Limb (tissue), 2 donors: ENCODE measurements around the gene BTBD1.

Experiments used
- DNase-seq, 2 donors: peaks; one replicate each; pipeline ENCODE4 v3.0.0-alpha.2; 2016; ENCODE audit errors: extremely low spot score in 2 of 2

BTBD1 gene

DNA sequence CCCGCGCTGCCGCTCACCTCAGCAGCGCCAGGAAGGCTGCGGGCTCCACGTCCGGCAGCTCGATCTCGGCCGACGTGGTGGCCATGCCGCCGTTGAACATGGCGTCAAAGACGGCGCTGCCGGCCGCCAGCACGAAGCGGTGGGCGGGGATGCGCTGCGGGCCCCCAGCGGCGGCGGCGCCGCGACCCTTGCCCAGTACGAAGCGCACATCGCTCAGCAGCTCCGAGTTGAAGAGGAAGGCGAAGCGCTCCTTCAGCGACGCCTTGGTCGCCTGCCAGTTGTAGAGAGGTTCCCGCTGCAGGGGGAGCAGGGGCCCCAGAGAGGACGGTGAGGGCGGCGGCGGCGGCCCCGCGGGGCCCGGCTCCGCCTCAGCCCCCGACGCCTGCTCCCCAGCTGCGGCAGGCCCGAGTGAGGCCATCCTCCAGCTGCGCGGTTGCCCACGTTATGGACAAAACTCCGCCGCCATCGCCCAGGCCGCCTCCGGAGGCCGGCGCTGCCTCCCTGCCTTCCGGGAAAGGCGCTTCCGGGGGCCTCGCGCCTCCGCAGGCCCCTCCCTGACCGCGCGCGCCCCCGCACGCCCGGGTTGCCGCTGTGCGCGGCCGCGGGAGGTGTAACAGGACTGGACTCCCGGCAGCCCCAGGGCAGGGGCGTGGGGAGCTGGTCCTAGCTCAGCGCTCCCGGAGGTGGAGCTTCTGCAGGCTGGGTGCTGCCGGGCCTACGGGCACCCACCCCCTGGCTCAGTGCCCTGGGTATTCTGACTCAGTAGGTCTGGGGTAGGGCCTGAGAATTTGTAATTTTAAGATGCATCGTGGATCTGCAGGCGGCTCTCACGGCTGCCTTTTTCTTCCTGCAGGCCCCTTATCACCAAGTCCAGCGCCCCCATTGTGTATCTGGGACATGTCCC lies at the start of gene BTBD1:
BTBD1 (minus strand) TSS at position 519 of the 904 bp plus-strand sequence; CDS start at position 418, 101 bp downstream.
- peak; percentile 92 for DNase-seq

DNA sequence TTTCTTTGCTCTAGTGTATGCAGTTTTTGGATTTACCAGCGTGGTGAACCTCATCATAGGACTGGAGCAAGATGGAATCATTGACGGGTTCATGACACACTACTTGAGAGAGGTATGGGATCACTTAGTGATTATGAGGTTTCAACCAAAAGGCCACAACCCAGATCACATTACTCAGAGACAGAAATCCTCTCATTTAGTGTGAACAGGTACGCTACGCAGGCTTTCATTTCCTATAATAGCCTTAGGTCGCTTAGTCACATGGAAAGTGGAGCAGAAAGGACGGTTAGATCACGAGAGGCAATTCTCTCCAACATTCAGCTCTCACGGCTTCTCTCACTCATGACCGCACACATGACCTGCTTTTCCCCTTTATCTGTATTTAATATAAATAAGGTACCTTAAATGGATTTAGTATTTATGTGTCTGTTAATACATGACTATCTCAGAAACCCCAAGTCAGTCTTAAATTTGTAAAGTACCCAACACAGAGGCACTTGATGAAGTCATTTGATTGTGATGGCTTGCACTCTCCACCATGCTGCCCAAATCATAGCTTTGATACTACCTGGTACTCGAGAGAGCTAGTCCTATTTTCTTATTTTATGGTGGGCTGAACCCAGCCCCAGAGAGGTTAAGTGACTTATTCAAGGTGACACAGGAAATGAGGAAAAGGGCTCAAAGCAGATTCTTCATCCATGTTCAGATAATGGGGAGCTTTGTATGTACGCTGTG lies 48.9 kb upstream of the BTBD1 start:
- no peak for DNase-seq

DNA sequence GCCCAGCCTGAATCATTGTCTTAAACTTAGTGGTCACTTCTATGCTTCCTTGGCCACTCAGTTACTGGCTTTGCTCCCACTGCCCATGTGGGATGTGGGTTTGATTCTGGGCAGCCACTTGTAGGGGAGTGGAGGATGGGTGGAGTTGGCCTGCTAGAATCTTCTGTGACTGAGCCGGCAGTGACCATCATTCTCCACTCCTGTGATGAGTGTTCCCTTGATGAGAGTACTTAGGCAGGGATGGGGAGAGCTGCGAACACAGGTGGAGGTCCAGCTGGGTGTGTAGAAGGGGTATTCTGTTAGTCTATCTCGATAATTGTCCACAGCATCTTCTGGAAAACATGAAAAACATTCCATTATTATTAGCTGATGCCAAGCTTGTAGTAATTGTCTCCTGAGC lies 48.4 kb upstream of the BTBD1 start:
- DNase-seq, result no peak

DNA sequence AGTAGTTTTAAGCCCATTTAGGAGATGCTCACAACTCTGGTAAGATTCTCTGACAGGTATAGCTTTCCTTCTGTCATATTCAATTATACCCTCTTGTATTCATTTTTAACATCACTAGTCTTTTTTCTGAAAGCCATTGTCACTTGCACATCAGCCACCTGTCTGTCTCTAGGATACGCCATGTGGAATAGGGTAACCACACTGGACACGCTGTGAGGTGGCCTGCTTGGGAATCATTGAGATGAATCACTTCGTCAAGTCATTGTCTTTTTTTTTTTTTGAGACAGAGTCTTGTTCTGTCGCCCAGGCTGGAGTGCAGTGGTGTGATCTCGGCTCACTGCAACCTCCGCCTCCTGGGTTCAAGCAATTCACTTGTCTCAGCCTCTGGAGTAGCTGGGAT lies 47.8 kb upstream of the BTBD1 start:
- DNase-seq, result no peak

DNA sequence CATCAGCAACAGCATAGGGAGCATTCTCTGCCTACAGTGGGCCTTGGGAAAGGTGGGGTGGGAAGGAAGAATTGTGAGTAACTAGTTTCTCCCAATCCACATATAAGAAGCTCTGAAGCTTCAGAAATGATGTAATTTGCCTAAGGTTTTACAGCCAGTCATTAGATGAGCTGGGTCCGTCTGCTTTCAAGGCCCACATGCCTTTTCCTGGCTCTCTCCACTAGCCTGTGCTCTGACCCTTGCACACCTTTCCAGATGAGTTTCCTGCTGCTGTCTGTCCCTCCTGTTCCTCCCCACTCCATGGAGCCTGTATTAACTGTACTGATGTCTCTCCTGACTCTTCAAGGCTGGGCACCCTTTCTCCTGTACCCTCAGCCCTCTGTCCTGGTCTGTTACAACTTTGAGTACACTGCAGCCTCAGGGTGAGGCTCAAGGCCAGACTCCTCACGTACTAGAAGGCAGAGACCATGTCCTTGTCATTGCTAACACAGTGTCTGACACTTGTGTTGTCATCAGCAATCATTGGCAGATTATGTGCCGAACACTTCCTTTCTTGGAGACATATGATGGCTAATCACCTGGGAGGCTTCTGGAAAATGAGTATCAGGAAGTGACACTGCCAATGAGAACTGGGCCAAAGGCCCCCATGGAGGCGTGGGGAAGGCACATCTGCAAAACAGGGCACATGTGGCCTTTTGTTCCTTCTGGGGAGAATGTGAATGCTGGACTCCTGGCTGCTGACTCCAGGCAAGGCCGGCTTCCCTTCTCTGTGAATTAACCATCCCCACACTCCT lies 47.0 kb upstream of the BTBD1 start:
- no peak for DNase-seq

DNA sequence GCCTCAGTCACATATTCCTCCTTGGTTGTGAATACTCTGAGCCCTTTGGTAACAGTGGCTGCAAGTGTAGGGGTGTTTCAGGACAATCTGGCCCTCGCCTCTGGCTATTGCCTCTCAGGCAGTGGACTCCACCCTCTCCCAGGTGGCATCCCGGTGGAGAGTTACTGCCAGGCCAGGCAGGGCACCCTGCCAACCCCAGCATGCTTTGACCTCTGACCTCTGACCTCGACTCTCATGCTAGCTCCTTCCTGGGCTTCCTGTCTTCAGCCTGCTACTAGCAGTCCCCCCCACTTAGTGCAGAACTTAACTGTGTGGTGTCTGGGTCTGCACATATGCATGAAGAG lies 45.9 kb upstream of the BTBD1 start:
- DNase-seq, result no peak

DNA sequence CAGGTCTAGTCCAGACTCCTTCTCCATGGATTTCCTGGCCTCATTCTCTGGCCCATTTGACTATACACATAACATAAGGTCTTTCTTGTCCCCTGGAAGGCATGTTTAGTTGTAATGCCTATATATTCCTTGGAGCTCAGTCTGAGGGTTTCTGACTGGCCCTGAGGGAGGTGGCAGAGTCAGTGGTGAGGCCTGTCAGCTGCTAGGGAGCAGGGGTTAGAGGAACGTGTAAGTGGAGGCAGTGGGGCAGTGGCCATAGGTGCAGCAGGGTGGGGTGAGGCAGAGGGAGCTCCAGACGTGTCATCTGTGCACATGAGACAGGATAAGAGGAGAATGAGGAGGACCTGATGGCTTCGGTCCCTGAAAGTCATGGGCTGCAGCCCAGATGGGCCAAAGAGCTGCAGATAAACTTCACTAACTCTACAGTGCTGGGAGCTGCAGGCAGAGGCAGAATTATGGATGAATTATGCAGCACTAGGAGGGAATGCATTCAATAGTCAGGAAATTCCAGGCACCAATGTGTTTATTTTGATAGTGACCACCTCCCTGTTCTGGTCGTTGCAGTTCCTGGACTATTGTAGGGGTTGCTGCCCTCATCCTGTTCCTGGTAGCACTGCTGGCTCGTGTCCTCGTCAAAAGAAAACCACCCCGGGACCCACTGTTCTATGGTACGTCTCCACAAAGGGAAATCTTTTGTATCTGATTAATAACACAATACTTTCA lies 45.3 kb upstream of the BTBD1 start:
- no peak for DNase-seq

DNA sequence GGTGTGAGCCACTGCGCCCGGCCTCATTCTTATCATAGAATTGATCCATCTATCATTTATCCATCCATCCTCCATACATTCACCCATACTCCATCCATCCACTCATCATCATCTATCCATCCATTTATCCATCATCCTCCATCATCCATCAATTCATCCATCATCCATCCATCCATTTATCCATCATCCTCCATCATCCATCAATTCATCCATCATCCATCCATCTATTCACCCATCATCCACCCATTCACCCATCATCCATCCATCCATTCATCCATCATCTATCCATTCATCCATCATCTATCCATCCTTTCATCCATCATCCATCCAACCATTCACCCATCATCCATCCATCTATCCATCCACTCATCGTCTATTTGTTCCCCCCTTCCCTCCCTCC lies 44.1 kb upstream of the BTBD1 start:
- no peak for DNase-seq

DNA sequence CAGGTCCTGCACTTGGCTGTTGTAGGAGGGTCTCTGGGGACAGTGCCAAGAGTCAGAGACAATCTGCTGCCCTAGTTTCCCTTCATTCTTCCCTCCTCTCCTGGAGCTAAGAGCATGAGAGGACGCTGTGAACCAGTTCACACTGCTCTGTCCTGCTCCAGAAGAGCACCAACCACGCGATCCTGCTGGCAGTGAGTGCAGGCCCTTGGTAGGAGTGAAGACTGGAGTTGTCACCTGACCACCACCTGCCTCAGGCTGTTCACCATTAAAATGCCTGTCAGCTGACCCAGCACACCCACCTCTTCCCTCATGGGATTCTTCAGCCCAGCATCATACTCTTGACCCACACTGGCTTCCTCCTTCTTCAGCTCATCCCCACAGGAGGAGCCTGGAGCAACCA lies 43.3 kb upstream of the BTBD1 start:
- no peak for DNase-seq

DNA sequence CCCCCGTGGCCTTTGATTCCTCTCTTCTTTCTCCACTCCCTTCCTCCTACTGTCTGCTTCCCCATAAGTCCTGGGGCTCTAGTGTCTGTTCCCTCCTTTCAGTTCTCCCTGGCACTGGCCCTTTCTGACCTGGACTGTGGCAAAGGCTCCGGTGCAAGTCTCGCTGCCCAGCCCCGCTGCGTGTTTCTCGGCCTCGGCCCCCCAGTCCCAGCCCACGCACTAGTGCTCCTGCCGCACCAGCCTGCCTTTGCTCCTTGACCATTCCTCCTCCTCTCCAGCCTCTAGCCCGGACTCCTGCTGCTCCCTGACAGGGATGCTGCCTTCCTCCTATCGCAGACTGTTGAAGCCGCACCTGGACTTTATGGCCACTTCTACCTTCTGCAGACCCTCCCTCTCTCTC lies 42.5 kb upstream of the BTBD1 start:
- DNase-seq, result no peak

DNA sequence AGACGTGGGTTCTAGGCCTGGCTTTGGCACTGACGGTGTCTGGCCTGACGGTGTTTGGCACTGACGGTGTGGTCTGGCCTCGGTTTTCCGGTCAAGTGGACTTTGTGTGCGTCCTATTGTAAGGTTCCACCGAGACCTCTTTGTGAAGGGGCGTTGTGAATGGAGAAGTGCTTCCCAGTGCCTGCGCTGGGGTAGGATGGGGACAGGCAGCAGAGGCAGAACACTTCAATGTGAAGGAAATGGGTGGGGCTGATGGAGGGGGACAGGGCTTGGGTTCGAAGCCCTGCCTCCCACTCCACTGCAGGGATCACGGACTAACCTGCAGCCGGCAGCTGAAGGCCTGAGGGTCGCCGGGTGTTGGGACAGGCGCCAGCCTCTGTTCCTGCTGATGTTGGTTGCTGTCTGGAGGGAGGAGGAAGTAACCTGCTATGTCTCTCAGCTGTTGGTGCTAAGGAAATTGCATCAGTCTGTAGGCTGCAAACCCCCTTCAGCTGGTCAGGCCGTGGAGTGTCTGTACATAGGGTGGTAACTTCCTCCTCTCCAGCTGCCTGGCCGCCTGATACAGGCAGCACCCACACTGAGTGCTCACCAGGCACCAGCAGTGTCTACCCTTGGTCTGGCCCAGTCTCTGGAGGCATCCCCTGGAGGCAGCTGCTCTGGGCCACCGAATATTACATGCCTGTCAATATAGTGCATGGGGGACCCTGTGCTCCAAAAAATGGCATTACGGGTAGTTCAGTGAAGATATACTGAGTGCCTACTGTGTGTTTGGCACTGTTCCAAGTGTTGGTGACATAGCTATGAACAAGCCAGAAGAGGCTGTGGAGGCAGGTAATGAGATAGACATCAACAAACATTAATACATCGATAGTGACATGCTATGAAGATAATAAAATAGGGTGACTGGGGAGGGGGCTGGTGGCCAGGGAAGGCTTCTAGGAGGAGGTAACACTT lies 41.5 kb upstream of the BTBD1 start:
- DNase-seq, result peak in 1 of 2 donors; percentile 38

DNA sequence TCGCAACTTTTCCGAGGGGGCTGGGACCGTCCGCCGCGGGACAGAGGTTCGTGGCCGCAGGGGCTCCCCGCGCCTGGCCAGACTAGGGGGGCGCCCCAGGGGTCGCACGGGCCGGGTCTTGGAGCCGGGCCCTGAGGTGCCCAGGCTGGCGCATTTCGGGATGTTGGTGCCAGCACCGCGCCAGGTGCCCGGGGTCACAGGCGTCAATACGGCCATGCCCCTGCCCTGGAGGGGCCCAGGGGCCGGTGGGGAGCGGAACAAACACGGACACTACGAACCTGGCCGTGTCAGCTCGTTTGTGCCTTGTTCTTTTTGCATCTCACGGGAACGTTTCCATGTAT lies 40.8 kb upstream of the BTBD1 start:
- DNase-seq, result no peak

DNA sequence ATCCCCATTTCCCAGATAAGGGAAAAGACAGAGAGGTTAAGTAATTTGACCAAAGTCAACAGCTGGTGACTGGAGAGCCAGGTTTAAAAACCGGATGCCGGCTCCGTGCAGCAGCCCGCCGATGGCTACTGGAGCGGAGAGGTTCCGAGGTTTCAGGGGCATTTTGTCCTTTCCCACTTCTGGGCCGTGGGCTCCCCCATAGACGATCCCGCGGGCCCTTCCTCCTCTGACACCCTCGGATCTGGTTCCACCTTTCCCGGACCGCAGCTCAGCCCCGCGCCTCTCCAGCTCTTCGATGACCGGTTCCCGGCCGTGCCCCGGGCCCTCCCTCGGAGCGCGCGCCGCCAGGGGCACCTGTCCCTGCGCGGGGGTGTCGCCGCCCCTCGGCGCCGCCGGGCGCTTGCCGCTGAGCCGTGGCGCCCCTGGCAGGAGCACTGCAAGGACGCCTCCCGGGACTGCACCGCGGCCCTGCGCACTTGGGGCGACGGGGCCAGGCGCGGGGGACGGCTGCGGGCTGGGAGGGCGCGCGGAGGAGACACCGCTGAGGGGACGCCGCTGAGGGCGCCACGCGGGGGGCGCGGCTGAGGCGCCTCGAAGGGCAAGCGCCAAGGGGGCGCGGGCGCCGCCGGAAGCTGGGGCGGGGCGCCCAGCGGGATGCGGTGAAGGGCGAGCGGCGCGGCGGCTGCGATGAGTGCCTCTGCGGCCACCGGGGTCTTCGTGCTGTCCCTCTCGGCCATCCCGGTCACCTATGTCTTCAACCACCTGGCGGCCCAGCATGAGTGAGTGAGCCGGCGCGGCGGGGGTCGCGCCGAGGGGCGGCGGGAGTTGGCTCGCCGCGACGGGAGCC lies 40.2 kb upstream of the BTBD1 start, which contains the start of gene TM6SF1:
TM6SF1 (plus strand) TSS at position 652 of the 847 bp plus-strand sequence; CDS start at position 688, 36 bp downstream.
- DNase-seq, result peak in 1 of 2 donors; percentile 47

DNA sequence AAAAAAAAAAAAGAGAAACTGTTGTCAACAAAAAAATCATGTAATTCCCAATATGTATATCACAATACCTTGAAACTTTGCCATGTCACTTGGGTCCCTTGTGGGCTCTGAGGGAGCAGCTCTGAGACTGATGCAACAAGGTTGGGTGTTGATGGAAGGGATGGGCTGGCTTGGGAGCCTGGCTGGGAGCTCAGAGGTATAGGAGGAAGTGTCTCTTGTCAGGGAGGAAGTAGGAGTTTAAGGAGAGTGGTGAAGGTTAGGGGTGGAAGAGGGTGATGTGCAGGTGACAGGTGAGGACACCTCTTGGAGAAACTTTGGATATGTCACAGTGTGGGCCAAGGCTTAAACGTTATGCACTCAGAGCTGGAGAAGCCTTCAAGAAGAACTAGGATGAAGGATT lies 38.4 kb upstream of the BTBD1 start:
- no peak for DNase-seq

DNA sequence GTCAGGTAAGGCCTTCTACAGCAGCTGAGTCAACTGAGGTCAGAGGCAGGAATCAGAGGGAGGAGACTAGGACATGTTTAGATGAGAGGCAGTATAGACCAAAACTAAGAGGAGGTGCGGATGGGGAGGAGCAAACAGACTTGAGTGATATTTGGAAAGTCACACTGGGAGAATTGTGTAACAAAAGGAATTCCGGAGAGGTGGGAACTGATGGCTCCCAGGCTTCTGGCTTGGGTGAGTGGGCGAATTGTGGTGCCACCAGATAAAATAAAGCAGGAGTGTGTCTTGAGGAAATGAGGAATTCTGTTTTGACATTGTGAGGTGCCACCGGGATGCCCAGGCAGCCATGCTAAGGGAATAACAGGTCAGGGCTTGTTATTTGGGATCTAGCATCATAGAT lies 37.1 kb upstream of the BTBD1 start:
- no peak for DNase-seq

DNA sequence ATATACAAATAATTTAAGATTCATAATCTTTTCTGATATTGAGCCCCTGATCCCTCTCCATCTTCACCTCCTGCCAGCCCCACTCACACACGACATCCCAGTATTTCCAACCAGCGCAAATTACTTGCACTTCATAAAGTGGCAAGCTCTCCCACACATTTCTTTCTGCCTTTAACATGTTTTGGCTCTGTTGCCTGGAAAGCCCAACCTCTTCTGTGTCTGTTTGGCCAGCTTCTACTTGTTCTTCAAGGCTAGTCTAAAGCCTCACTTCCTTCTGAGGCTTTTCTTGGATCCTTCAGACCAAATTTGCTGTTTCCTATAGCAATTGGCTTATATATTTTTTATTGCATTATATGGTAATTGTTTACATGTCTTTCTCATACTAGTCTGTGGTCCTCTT lies 35.3 kb upstream of the BTBD1 start:
- no peak for DNase-seq

DNA sequence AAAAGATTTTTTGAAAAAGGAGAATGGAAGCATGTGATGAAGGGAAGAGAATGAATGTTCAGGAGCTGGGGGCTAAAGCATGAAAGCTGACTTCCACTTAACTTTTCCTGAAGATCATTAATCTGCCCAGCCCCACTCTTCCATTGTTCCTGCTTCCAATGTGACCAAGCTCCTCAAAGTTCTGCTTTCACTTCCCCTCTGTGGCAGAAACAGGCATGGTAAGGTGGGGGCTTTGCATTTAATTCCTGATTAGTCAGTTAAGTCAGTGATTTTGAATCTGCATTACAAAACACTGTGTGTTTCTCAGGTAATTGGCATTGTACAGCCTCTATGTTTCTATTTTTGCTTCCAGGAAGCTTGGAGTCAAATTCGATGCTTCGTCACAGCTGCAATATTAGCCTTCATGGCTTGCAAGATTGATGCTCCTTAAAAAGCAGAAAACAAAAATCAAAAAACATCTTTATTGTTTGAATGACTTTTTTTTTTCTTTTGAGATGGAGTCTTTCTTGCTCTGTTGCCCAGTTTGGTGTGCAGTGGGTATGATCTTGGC lies 33.1 kb upstream of the BTBD1 start:
- DNase-seq, result no peak

DNA sequence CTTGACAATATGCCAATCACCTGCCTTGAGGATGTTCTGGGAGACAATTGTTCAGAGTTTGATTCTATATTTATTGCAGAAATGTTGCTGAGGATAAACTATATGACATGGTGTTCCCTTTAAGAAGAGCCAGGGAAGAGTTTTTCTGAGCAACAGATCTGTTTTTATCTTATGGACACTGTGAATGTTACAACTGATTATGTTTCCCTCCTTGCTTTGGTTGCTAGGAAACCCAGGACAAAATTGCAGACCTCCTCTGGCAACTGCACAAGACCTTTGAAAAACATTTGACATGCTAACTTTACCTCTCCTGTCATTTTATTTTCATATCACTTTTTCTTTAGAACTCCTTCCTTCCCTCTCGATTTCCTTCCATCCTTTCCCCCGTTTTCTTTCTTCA lies 32.2 kb upstream of the BTBD1 start:
- no peak for DNase-seq

DNA sequence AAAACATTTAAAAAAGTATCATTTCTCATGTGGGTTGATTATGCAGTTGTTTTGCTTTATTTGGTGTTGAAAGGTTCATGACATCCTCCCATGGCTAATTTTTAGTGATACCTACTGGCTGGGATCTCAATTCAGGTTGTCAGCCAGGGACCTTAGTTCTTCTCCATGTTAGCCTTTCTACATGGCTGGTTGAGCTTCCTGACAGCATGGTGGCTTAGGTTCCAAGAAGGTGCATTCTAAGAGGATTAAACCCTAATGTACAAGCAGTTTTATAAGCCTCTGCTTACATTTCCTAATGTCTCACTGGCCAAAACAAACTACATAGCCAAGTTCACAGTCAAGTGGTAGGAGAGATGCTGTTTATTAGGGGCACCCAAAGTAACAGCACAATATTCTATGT lies 31.0 kb upstream of the BTBD1 start:
- DNase-seq, result no peak
